Mesothelial cell of epicardium (in vitro differentiated cells): Measurements from ENCODE around the gene GRM8. TPM values are rescaled to one million over a fixed set of nuclear protein-coding genes. Genes with fewer than 3 reads are reported as not detected.

Source experiments
- DNase-seq, 2 experiments: peaks; one replicate each; pipeline ENCODE4 v3.0.0; 2021; ENCODE audit warnings: low spot score in 2 of 2; ENCODE audit not compliant: unreplicated experiment in 2 of 2
- H3K27ac Mint-ChIP-seq: 2 replicates; pipeline ENCODE4 v1.8.0; 2021; ENCODE audit warnings: mixed read lengths
- H3K27me3 Mint-ChIP-seq: 2 replicates; pipeline ENCODE4 v1.8.0; 2021; ENCODE audit warnings: low read depth, mixed read lengths
- H3K36me3 Mint-ChIP-seq: 2 replicates; pipeline ENCODE4 v1.8.0; 2021; ENCODE audit warnings: mixed read lengths
- H3K4me1 Mint-ChIP-seq: 2 replicates; pipeline ENCODE4 v1.8.0; 2021; ENCODE audit warnings: mixed read lengths
- H3K4me3 Mint-ChIP-seq: 2 replicates; pipeline ENCODE4 v1.8.0; 2021; ENCODE audit warnings: mild to moderate bottlenecking, moderate library complexity, mixed read lengths
- H3K9me3 Mint-ChIP-seq: 2 replicates; pipeline ENCODE4 v1.8.0; 2021; ENCODE audit warnings: mixed read lengths
- CTCF ChIP-seq: fragments of 200-600 bp; sonication (generic); IDR thresholded peaks from one replicate; pipeline ENCODE4 v1.5.0; 2021; ENCODE audit warnings: antibody characterized with exemption; ENCODE audit not compliant: unreplicated experiment
- total RNA-seq: library from RNA; stranded (reverse); gene quantifications from 3 replicates; pipeline ENCODE4 v1.2.1, GENCODE V29; 2021

GRM8 gene
- total RNA-seq, 1 donor from 2014 or later, result 1.0 TPM

- H3K27me3 Mint-ChIP-seq, result peaks cover 13% of the 10 kb centered on the region
- no peak for DNase-seq
- H3K4me1 Mint-ChIP-seq, result no peaks in the 10 kb centered on the region
- TF ChIP-seq CTCF, result no peak
- peaks cover 4% of the 10 kb centered on the region for H3K9me3 Mint-ChIP-seq
- H3K36me3 Mint-ChIP-seq, result no peaks in the 10 kb centered on the region
- no peak overlapping the region for H3K4me3 Mint-ChIP-seq
- H3K27ac Mint-ChIP-seq, result no peak overlapping the region
Measured at GRCh38 chr7:126662856-126663255, 589.9 kb downstream of the GRM8 start.

- Mint-ChIP-seq H3K36me3 (no peaks in the 10 kb centered on the region), H3K9me3 (no peaks in the 10 kb centered on the region), H3K27ac (no peak overlapping the region), H3K4me1 (no peaks in the 10 kb centered on the region), H3K4me3 (no peak overlapping the region), H3K27me3 (peaks cover 11% of the 10 kb centered on the region)
- DNase-seq, result no peak
- TF ChIP-seq CTCF, result no peak
Measured at GRCh38 chr7:126659124-126659523, 593.6 kb downstream of the GRM8 start.

- Mint-ChIP-seq H3K4me3 (no peak overlapping the region), H3K27me3 (peaks cover 11% of the 10 kb centered on the region), H3K9me3 (no peaks in the 10 kb centered on the region), H3K36me3 (no peaks in the 10 kb centered on the region), H3K4me1 (no peaks in the 10 kb centered on the region), H3K27ac (no peak overlapping the region)
- no peak for DNase-seq
- TF ChIP-seq CTCF, result no peak
Measured at GRCh38 chr7:126658684-126659083, 594.1 kb downstream of the GRM8 start.

- H3K27ac Mint-ChIP-seq, result no peak overlapping the region
- H3K36me3 Mint-ChIP-seq, result no peaks in the 10 kb centered on the region
- DNase-seq, result no peak
- peaks cover 4% of the 10 kb centered on the region for H3K27me3 Mint-ChIP-seq
- H3K4me3 Mint-ChIP-seq, result no peak overlapping the region
- no peak for TF ChIP-seq CTCF
- H3K4me1 Mint-ChIP-seq, result no peaks in the 10 kb centered on the region
- no peaks in the 10 kb centered on the region for H3K9me3 Mint-ChIP-seq
Measured at GRCh38 chr7:126657599-126658358, 595.0 kb downstream of the GRM8 start.

- H3K9me3 Mint-ChIP-seq, result no peaks in the 10 kb centered on the region
- H3K36me3 Mint-ChIP-seq, result no peaks in the 10 kb centered on the region
- DNase-seq, result no peak
- peaks cover 2% of the 10 kb centered on the region for H3K27me3 Mint-ChIP-seq
- TF ChIP-seq CTCF, result no peak
- H3K4me1 Mint-ChIP-seq, result no peaks in the 10 kb centered on the region
- no peak overlapping the region for H3K4me3 Mint-ChIP-seq
- H3K27ac Mint-ChIP-seq, result no peak overlapping the region
Measured at GRCh38 chr7:126657137-126657536, 595.6 kb downstream of the GRM8 start.
